ENCODE data around the gene PIF1. TPM values are rescaled to one million over a fixed set of nuclear protein-coding genes. Genes with fewer than 3 reads are reported as not detected.

Gene PIF1
- polyA plus RNA-seq, 3 donors, result 0.13 to 0.43 TPM; not detected in 1

DNA sequence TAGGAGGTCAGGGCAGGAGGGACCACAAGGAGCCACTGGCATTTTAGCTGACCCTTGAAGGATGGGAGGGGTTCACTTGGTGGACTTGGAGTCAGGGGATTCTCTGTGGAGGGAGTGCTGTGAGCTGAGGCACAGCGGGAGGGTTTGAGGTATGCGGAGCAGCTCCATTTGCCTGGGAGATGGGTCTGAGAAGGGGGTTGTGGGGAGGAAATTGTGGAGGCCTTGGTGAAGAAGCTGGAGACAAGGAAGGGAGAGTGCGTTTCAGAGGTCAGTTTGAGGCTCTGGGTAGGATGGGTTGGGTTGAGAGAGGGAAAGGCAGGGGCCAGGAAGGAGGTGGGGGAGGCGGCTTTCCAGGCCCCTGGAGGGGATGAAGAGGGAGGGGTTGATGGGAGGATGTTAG, 36.5 kb upstream of the PIF1 start:
- Histone ChIP-seq H3K27ac (ENCODE audit: low read depth in 1 of 2, low read length in 2 of 2) (peak overlapping the region in 1 of 2 donors; percentile 63), H3K79me2 (ENCODE audit: insufficient read depth, low read length) (peaks cover 97% of the 10 kb centered on the region), H3K9ac (ENCODE audit: insufficient read depth, low read length, poor library complexity, severe bottlenecking) (no peak overlapping the region), H2AFZ (ENCODE audit: insufficient read depth, low read depth, low read length, poor library complexity, severe bottlenecking) (no peak overlapping the region), H3K4me3 (replicated peaks in 1 of 3; ENCODE audit: low read depth in 2 of 3, low read length in 3 of 3) (no peak overlapping the region), H3K4me2 (replicated peaks; ENCODE audit: extremely low read depth, low read length, poor library complexity, severe bottlenecking) (no peak overlapping the region), H3K9me3 (replicated peaks in 1 of 2; ENCODE audit: control insufficient read depth in 1 of 2, insufficient read depth in 1 of 2, low read length in 2 of 2) (no peaks in the 10 kb centered on the region), H3K36me3 (replicated peaks in 1 of 2; ENCODE audit: control insufficient read depth in 1 of 2, insufficient read depth in 2 of 2, low read length in 2 of 2) (peaks cover 91 to 97% of the 10 kb centered on the region in 2 donors), H3K4me1 (ENCODE audit: control insufficient read depth in 1 of 2, insufficient read depth in 2 of 2, low read length in 2 of 2) (peaks cover 16 to 43% of the 10 kb centered on the region in 2 donors), H4K20me1 (ENCODE audit: insufficient read depth, low read length) (peaks cover 100% of the 10 kb centered on the region), H3K27me3 (ENCODE audit: control insufficient read depth in 2 of 2, insufficient read depth in 2 of 2, low read length in 2 of 2) (no peaks in the 10 kb centered on the region)
- H3K27me3 Mint-ChIP-seq (ENCODE audit: low read depth in 3 of 3), result peaks cover 0 to 4% (median 1%) of the 10 kb centered on the region in 3 donors
- no peaks in the 10 kb centered on the region for H3K9me3 Mint-ChIP-seq
- H3K36me3 Mint-ChIP-seq, result peaks cover 93 to 99% of the 10 kb centered on the region in 2 donors
- DNase-seq, result no peak
- H3K27ac Mint-ChIP-seq, result peak overlapping the region; percentile 42 to 90 (median 82)
- H3K4me1 Mint-ChIP-seq, result peaks cover 52% of the 10 kb centered on the region
- 80% methylated on average over 4 of the region's 4 CpGs for WGBS (ENCODE audit: insufficient coverage)
- intact Hi-C loops (cut with micrococcal nuclease), result no loop called here
- TF ChIP-seq, protein P1, sequence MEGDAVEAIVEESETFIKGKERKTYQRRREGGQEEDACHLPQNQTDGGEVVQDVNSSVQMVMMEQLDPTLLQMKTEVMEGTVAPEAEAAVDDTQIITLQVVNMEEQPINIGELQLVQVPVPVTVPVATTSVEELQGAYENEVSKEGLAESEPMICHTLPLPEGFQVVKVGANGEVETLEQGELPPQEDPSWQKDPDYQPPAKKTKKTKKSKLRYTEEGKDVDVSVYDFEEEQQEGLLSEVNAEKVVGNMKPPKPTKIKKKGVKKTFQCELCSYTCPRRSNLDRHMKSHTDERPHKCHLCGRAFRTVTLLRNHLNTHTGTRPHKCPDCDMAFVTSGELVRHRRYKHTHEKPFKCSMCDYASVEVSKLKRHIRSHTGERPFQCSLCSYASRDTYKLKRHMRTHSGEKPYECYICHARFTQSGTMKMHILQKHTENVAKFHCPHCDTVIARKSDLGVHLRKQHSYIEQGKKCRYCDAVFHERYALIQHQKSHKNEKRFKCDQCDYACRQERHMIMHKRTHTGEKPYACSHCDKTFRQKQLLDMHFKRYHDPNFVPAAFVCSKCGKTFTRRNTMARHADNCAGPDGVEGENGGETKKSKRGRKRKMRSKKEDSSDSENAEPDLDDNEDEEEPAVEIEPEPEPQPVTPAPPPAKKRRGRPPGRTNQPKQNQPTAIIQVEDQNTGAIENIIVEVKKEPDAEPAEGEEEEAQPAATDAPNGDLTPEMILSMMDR (IDR thresholded peaks at IDR 0.05), result no peak
- no peak overlapping the region for H3K4me3 Mint-ChIP-seq

DNA sequence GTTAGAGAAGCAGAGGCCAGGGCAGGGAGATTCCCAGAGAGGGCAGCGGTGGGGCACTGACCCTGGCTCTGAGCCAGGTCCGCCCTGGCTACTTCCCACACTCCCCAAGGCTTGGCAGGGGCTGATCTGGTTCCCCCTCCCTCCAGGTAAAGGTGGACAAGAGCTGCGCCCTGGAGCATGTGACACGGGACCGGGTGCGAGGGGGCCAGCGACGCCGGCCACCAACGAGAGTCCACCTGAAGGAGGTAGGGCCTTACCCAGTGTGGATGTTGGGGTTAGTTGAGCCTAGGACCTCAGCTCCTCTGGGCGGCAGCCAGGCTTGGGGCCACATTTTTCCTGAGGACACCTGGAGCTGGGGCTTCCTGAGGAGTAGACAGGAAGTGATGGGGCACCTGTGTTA, 35.9 kb upstream of the PIF1 start:
- intact Hi-C loops (cut with micrococcal nuclease), result no loop called here
- Histone ChIP-seq H3K4me2 (replicated peaks; ENCODE audit: extremely low read depth, low read length, poor library complexity, severe bottlenecking) (no peak overlapping the region), H3K79me2 (ENCODE audit: insufficient read depth, low read length) (peaks cover 97% of the 10 kb centered on the region), H3K27ac (ENCODE audit: low read depth in 1 of 2, low read length in 2 of 2) (peak overlapping the region in 1 of 2 donors; percentile 63), H3K9me3 (replicated peaks in 1 of 2; ENCODE audit: control insufficient read depth in 1 of 2, insufficient read depth in 1 of 2, low read length in 2 of 2) (no peaks in the 10 kb centered on the region), H3K9ac (ENCODE audit: insufficient read depth, low read length, poor library complexity, severe bottlenecking) (no peak overlapping the region), H4K20me1 (ENCODE audit: insufficient read depth, low read length) (peaks cover 100% of the 10 kb centered on the region), H3K4me3 (replicated peaks in 1 of 3; ENCODE audit: low read depth in 2 of 3, low read length in 3 of 3) (no peak overlapping the region), H3K36me3 (replicated peaks in 1 of 2; ENCODE audit: control insufficient read depth in 1 of 2, insufficient read depth in 2 of 2, low read length in 2 of 2) (peaks cover 91 to 97% of the 10 kb centered on the region in 2 donors), H2AFZ (ENCODE audit: insufficient read depth, low read depth, low read length, poor library complexity, severe bottlenecking) (no peak overlapping the region), H3K27me3 (ENCODE audit: control insufficient read depth in 2 of 2, insufficient read depth in 2 of 2, low read length in 2 of 2) (no peaks in the 10 kb centered on the region), H3K4me1 (ENCODE audit: control insufficient read depth in 1 of 2, insufficient read depth in 2 of 2, low read length in 2 of 2) (peaks cover 22 to 46% of the 10 kb centered on the region in 2 donors)
- H3K9me3 Mint-ChIP-seq, result no peaks in the 10 kb centered on the region
- DNase-seq, result no peak
- WGBS (ENCODE audit: insufficient coverage), result 96% methylated on average over 9 of the region's 11 CpGs
- peaks cover 0 to 4% (median 1%) of the 10 kb centered on the region in 3 donors for H3K27me3 Mint-ChIP-seq (ENCODE audit: low read depth in 3 of 3)
- peaks cover 52% of the 10 kb centered on the region for H3K4me1 Mint-ChIP-seq
- H3K27ac Mint-ChIP-seq, result peak overlapping the region in 6 of 7 donors; percentile 49 to 90 (median 74)
- TF ChIP-seq, protein P1 (IDR thresholded peaks at IDR 0.05), result no peak
- no peak overlapping the region for H3K4me3 Mint-ChIP-seq
- peaks cover 93 to 99% of the 10 kb centered on the region in 2 donors for H3K36me3 Mint-ChIP-seq

All from CD14-positive monocyte (primary cell).